Measurements from ENCODE around the gene WDR90. TPM values are rescaled to one million over a fixed set of nuclear protein-coding genes. Genes with fewer than 3 reads are reported as not detected.
A peak's percentile ranks its signal among the peaks of the same experiment; 100 is the strongest.

Gene WDR90
- total and polyA plus RNA-seq, 2 of the 13 experiments (the other 11 are each of a cell fraction or from before 2014, with no cell fraction given): 14.9 to 28.9 TPM

DNA sequence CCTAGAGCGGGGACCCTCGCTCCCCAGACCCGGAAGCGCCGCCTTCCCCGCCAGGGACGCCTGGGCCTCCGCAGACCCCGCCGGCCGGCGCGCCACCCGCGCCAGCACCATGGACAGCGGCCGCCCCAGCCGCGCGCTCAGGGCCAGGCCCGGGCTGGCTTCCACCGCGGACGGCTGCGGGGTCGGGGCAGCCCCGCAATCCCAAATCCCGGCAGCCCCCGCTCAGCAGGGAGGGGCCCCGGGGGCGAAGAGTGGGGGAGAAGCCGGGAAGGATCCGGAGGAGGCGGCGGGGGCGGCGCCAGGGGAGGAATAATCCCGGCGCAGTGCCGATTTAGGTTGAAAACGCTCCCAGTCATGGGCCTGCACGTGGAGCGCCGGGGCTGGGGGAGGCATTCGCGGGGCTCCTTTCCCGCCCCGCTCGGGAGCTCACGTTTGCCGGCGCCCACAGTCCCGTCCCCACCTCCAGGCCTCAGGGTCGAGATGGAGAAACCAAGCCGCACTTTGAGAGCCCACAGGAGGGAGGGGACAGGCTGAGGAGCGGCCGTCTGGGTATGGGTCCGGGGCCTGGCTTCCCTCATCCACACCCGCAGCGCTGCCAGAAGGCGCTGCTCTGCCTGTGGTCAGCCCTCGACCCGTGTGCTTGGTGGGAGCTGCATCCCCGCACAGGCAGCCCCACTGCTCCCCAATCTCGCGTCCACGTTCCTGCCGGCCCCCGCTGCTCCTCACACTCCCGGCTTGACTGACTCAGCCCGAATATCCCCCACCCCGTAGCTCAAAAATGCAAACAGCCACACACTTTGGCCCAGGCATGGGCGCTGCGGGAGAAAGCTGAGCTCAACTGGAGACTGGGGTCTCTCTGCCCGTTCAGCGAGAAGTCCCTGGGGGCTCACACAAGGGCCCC lies 51.8 kb downstream of the WDR90 start (continued):
- TF ChIP-seq ZNF235 (CRISPR knock-in tag; IDR thresholded peaks at IDR 0.05; ENCODE audit: borderline replicate concordance) (peak; percentile 56; the same call in 1 of the 2 replicates), ELF3 (CRISPR knock-in tag; IDR thresholded peaks at IDR 0.05) (peak; percentile 69), ZNF331 (CRISPR knock-in tag; IDR thresholded peaks at IDR 0.05) (peak; percentile 79; the same call in 1 of the 2 replicates), RBM39 (IDR thresholded peaks at IDR 0.05; ENCODE audit: low read depth, low read length, poor library complexity, severe bottlenecking) (no peak)
- TF ChIP-seq, protein P1, sequence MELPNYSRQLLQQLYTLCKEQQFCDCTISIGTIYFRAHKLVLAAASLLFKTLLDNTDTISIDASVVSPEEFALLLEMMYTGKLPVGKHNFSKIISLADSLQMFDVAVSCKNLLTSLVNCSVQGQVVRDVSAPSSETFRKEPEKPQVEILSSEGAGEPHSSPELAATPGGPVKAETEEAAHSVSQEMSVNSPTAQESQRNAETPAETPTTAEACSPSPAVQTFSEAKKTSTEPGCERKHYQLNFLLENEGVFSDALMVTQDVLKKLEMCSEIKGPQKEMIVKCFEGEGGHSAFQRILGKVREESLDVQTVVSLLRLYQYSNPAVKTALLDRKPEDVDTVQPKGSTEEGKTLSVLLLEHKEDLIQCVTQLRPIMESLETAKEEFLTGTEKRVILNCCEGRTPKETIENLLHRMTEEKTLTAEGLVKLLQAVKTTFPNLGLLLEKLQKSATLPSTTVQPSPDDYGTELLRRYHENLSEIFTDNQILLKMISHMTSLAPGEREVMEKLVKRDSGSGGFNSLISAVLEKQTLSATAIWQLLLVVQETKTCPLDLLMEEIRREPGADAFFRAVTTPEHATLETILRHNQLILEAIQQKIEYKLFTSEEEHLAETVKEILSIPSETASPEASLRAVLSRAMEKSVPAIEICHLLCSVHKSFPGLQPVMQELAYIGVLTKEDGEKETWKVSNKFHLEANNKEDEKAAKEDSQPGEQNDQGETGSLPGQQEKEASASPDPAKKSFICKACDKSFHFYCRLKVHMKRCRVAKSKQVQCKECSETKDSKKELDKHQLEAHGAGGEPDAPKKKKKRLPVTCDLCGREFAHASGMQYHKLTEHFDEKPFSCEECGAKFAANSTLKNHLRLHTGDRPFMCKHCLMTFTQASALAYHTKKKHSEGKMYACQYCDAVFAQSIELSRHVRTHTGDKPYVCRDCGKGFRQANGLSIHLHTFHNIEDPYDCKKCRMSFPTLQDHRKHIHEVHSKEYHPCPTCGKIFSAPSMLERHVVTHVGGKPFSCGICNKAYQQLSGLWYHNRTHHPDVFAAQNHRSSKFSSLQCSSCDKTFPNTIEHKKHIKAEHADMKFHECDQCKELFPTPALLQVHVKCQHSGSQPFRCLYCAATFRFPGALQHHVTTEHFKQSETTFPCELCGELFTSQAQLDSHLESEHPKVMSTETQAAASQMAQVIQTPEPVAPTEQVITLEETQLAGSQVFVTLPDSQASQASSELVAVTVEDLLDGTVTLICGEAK (IDR thresholded peaks at IDR 0.05): no peak
- TF ChIP-seq, protein P1 (CRISPR knock-in tag; IDR thresholded peaks at IDR 0.05): no peak
- TF ChIP-seq, protein P2, sequence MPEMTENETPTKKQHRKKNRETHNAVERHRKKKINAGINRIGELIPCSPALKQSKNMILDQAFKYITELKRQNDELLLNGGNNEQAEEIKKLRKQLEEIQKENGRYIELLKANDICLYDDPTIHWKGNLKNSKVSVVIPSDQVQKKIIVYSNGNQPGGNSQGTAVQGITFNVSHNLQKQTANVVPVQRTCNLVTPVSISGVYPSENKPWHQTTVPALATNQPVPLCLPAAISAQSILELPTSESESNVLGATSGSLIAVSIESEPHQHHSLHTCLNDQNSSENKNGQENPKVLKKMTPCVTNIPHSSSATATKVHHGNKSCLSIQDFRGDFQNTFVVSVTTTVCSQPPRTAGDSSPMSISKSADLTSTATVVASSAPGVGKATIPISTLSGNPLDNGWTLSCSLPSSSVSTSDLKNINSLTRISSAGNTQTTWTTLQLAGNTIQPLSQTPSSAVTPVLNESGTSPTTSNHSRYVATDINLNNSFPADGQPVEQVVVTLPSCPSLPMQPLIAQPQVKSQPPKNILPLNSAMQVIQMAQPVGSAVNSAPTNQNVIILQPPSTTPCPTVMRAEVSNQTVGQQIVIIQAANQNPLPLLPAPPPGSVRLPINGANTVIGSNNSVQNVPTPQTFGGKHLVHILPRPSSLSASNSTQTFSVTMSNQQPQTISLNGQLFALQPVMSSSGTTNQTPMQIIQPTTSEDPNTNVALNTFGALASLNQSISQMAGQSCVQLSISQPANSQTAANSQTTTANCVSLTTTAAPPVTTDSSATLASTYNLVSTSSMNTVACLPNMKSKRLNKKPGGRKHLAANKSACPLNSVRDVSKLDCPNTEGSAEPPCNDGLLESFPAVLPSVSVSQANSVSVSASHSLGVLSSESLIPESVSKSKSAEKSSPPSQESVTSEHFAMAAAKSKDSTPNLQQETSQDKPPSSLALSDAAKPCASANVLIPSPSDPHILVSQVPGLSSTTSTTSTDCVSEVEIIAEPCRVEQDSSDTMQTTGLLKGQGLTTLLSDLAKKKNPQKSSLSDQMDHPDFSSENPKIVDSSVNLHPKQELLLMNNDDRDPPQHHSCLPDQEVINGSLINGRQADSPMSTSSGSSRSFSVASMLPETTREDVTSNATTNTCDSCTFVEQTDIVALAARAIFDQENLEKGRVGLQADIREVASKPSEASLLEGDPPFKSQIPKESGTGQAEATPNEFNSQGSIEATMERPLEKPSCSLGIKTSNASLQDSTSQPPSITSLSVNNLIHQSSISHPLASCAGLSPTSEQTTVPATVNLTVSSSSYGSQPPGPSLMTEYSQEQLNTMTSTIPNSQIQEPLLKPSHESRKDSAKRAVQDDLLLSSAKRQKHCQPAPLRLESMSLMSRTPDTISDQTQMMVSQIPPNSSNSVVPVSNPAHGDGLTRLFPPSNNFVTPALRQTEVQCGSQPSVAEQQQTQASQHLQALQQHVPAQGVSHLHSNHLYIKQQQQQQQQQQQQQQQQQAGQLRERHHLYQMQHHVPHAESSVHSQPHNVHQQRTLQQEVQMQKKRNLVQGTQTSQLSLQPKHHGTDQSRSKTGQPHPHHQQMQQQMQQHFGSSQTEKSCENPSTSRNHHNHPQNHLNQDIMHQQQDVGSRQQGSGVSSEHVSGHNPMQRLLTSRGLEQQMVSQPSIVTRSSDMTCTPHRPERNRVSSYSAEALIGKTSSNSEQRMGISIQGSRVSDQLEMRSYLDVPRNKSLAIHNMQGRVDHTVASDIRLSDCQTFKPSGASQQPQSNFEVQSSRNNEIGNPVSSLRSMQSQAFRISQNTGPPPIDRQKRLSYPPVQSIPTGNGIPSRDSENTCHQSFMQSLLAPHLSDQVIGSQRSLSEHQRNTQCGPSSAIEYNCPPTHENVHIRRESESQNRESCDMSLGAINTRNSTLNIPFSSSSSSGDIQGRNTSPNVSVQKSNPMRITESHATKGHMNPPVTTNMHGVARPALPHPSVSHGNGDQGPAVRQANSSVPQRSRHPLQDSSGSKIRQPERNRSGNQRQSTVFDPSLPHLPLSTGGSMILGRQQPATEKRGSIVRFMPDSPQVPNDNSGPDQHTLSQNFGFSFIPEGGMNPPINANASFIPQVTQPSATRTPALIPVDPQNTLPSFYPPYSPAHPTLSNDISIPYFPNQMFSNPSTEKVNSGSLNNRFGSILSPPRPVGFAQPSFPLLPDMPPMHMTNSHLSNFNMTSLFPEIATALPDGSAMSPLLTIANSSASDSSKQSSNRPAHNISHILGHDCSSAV (CRISPR knock-in tag; IDR thresholded peaks at IDR 0.05; ENCODE audit: borderline replicate concordance): no peak
